ENCODE results near the gene FOXP3.
A peak's percentile ranks its signal among the peaks of the same experiment; 100 is the strongest.

The FOXP3 gene

GRCh38 chrX:49286581-49286980 lies 22.1 kb upstream of the FOXP3 start:
- TF ChIP-seq GATA1 (IDR thresholded peaks at IDR 0.05; ENCODE audit: low read depth, low read length) (no peak), POLR2A (IDR thresholded peaks at IDR 0.05; ENCODE audit: low read length) (no peak)
- no peak for DNase-seq

GRCh38 chrX:49286136-49286535 lies 21.6 kb upstream of the FOXP3 start:
- no peak for DNase-seq

GRCh38 chrX:49284212-49284611 lies 19.7 kb upstream of the FOXP3 start:
- TF ChIP-seq POLR2A (IDR thresholded peaks at IDR 0.05; ENCODE audit: low read length), result no peak
- TF ChIP-seq GATA1 (IDR thresholded peaks at IDR 0.05; ENCODE audit: low read depth, low read length), result no peak
- DNase-seq, result no peak

More at GRCh38 chrX:49286136-49286535, 21.6 kb upstream of the FOXP3 start:
- TF ChIP-seq GATA1 (IDR thresholded peaks at IDR 0.05; ENCODE audit: low read depth, low read length) (no peak), POLR2A (IDR thresholded peaks at IDR 0.05; ENCODE audit: low read length) (no peak)

- TF ChIP-seq POLR2A (IDR thresholded peaks at IDR 0.05; ENCODE audit: low read length) (no peak), GATA1 (IDR thresholded peaks at IDR 0.05; ENCODE audit: low read depth, low read length) (no peak)
These were observed 18.1 kb upstream of the FOXP3 start for GRCh38 chrX:49282647-49283011.

GRCh38 chrX:49278081-49278480 lies 13.6 kb upstream of the FOXP3 start:
- TF ChIP-seq POLR2A (IDR thresholded peaks at IDR 0.05; ENCODE audit: low read length) (no peak), GATA1 (IDR thresholded peaks at IDR 0.05; ENCODE audit: low read depth, low read length) (no peak)

More at GRCh38 chrX:49282647-49283011, 18.1 kb upstream of the FOXP3 start:
- peak in 1 of 2 experiments; percentile 6 for DNase-seq

GRCh38 chrX:49277535-49277830 lies 13.0 kb upstream of the FOXP3 start:
- TF ChIP-seq GATA1 (IDR thresholded peaks at IDR 0.05; ENCODE audit: low read depth, low read length), result no peak
- no peak for DNase-seq

More at GRCh38 chrX:49278081-49278480, 13.6 kb upstream of the FOXP3 start:
- DNase-seq, result no peak

GRCh38 chrX:49276671-49277534 lies 12.4 kb upstream of the FOXP3 start:
- TF ChIP-seq GATA1 (IDR thresholded peaks at IDR 0.05; ENCODE audit: low read depth, low read length) (no peak), POLR2A (IDR thresholded peaks at IDR 0.05; ENCODE audit: low read length) (no peak)
- no peak for DNase-seq

GRCh38 chrX:49276207-49276606 lies 11.7 kb upstream of the FOXP3 start:
- no peak for DNase-seq
- TF ChIP-seq GATA1 (IDR thresholded peaks at IDR 0.05; ENCODE audit: low read depth, low read length) (no peak), POLR2A (IDR thresholded peaks at IDR 0.05; ENCODE audit: low read length) (no peak)

GRCh38 chrX:49273181-49273727 lies 8.7 kb upstream of the FOXP3 start:
- peak; percentile 18 to 37 for DNase-seq
- TF ChIP-seq GATA1 (IDR thresholded peaks at IDR 0.05; ENCODE audit: low read depth, low read length) (no peak), POLR2A (IDR thresholded peaks at IDR 0.05; ENCODE audit: low read length) (no peak)

GRCh38 chrX:49272421-49272820 lies 7.9 kb upstream of the FOXP3 start:
- TF ChIP-seq GATA1 (IDR thresholded peaks at IDR 0.05; ENCODE audit: low read depth, low read length), result no peak
- TF ChIP-seq POLR2A (IDR thresholded peaks at IDR 0.05; ENCODE audit: low read length), result no peak
- no peak for DNase-seq

- no peak for TF ChIP-seq POLR2A (IDR thresholded peaks at IDR 0.05; ENCODE audit: low read length)
- no peak for TF ChIP-seq GATA1 (IDR thresholded peaks at IDR 0.05; ENCODE audit: low read depth, low read length)
- DNase-seq, result peak in 1 of 2 experiments; percentile 8
These were observed 6.8 kb upstream of the FOXP3 start for GRCh38 chrX:49271341-49271740.

GRCh38 chrX:49270249-49270921 lies 5.9 kb upstream of the FOXP3 start:
- DNase-seq, result peak in 1 of 2 experiments; percentile 43

GRCh38 chrX:49269767-49270248 lies 5.3 kb upstream of the FOXP3 start, which contains the start of gene PPP1R3F:
PPP1R3F (plus strand) TSS chrX:49269793; CDS start chrX:49269870, 77 bp downstream.
- no peak for DNase-seq
- TF ChIP-seq POLR2A (IDR thresholded peaks at IDR 0.05; ENCODE audit: low read length) (no peak), GATA1 (IDR thresholded peaks at IDR 0.05; ENCODE audit: low read depth, low read length) (no peak)

More at GRCh38 chrX:49270249-49270921, 5.9 kb upstream of the FOXP3 start:
- no peak for TF ChIP-seq POLR2A (IDR thresholded peaks at IDR 0.05; ENCODE audit: low read length)
- no peak for TF ChIP-seq GATA1 (IDR thresholded peaks at IDR 0.05; ENCODE audit: low read depth, low read length)
